Colonic mucosa (tissue), 4 donors: Measurements from ENCODE around the gene EXO5. TPM values are rescaled to one million over a fixed set of nuclear protein-coding genes. Genes with fewer than 3 reads are reported as not detected.
"Not testable (repeated sequence)": the region's sequence is repeated elsewhere in the genome, so short reads cannot be mapped to it uniquely, and the experiment has no call there.

Experiments
- DNase-seq: peaks from one replicate; pipeline ENCODE4 v3.0.0-alpha.2; 2020
- H3K27ac ChIP-seq: fragments of 200-600 bp; one replicate; pipeline ENCODE4 v1.8.0; 2021
- H3K27me3 ChIP-seq: fragments of 200-600 bp; one replicate; pipeline ENCODE4 v1.8.0; 2021
- H3K36me3 ChIP-seq: fragments of 200-600 bp; one replicate; pipeline ENCODE4 v1.8.0; 2021
- H3K4me1 ChIP-seq: fragments of 200-600 bp; one replicate; pipeline ENCODE4 v1.8.0; 2021; ENCODE audit warnings: mild to moderate bottlenecking
- H3K4me3 ChIP-seq: fragments of 200-600 bp; one replicate; pipeline ENCODE4 v1.8.0; 2021
- H3K9ac ChIP-seq, 2 donors: one replicate each; pipeline ENCODE4 v1.7.0; 2013; ENCODE audit warnings: control low read depth in 2 of 2, low read depth in 2 of 2, low read length in 2 of 2
- H3K9me3 ChIP-seq: fragments of 200-600 bp; one replicate; pipeline ENCODE4 v1.8.0; 2021
- CTCF ChIP-seq: fragments of 200-600 bp; IDR thresholded peaks from one replicate; pipeline ENCODE4 v1.8.0; 2022; ENCODE audit warnings: antibody characterized with exemption, mild to moderate bottlenecking
- intact Hi-C: fragments of 100-400 bp; cut with DNase I; formaldehyde crosslinking; loops from one replicate; pipeline ENCODE4 v1.14.1; 2022
- total RNA-seq, 2 donors: library from RNA; stranded (reverse); fragmentation: NEBNext Ultra II Directional in 1 of 2; extraction: Animal tissue kit (Norgen Biotek cat#: 25700) in 1 of 2; gene quantifications; one replicate each; pipeline ENCODE4 v1.2.1, GENCODE V29; 2021
- donor health status: healthy.
- donor health status: DM: no; HTN: no; CAD: no.
- donor health status: DM: no; HTN: no; CAD: no.

Gene EXO5
- total RNA-seq, 2 donors from 2014 or later = 5.5 to 8.7 TPM

DNA sequence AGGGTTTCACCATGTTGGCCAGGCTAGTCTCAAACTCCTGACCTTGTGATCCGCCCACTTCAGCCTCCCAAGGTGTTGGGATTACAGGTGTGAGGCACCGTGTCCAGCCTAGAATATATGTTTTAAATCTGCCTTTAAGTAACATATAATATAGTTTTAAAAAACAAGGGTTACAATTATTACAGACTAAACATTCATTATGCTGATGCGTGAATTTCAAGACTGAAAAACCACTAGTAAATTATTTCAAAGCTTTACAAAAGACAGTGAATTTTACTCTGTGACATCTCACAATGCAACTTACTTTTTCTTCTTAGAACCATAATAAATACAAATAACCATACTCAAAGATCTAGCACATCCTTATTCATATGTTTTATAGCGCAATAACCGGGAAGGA lies 47.6 kb downstream of the EXO5 start:
- H3K9ac ChIP-seq = no peak overlapping the region
- no peaks in the 10 kb centered on the region for H3K9me3 ChIP-seq
- DNase-seq = no peak
- no peaks in the 10 kb centered on the region for H3K4me1 ChIP-seq
- TF ChIP-seq CTCF = no peak
- no peak overlapping the region for H3K27ac ChIP-seq
- no peak overlapping the region for H3K4me3 ChIP-seq
- H3K27me3 ChIP-seq = no peaks in the 10 kb centered on the region
- no peaks in the 10 kb centered on the region for H3K36me3 ChIP-seq
- intact Hi-C loops = no loop called here

DNA sequence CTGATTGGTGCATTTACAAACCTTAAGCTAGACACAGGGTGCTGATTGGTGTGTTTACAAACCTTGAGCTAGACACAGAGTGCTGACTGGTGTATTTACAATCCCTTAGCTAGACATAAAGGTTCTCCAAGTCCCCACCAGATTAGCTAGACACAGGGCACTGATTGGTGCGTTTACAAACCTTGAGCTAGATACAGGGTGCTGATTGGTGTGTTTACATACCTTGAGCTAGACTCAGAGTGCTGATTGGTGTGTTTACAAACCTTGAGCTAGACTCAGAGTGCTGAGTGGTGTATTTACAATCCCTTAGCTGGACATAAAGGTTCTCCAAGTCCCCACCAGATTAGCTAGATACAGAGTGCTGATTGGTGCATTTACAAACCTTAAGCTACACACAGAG lies 49.7 kb downstream of the EXO5 start:
- H3K27me3 ChIP-seq, H3K9me3 ChIP-seq, intact Hi-C loops, H3K4me1 ChIP-seq, H3K9ac ChIP-seq, H3K4me3 ChIP-seq, H3K27ac ChIP-seq, H3K36me3 ChIP-seq, DNase-seq: not testable (repeated sequence)

- Histone ChIP-seq H3K36me3 (no peaks in the 10 kb centered on the region), H3K9ac (no peak overlapping the region), H3K27me3 (no peaks in the 10 kb centered on the region), H3K4me1 (no peaks in the 10 kb centered on the region), H3K27ac (no peak overlapping the region), H3K9me3 (no peaks in the 10 kb centered on the region), H3K4me3 (no peak overlapping the region)
- intact Hi-C loops = no loop called here
- TF ChIP-seq CTCF = no peak
- no peak for DNase-seq
These were observed 53.6 kb downstream of the EXO5 start for GRCh38 chr1:40562185-40562584.

DNA sequence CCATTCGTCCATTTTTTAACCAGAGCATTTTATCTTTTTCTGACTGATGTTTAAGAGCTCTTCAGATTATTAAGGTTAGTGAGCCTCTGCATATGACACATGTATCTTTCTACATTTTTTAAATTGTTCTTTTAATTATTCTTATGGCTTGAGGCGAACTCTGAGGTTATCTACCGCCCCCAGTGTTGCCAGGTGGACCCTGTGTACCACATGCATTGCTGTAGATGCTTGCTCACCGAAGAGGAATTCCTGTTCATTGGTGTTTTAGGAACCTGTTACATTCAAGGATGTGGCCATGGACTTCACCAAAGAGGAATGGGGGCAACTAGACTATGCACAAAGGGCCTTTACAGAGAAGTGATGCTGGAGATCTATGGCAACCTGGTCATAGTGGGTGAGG lies 54.7 kb downstream of the EXO5 start:
- no peak for TF ChIP-seq CTCF
- H3K27ac ChIP-seq = no peak overlapping the region
- no peaks in the 10 kb centered on the region for H3K4me1 ChIP-seq
- no peak overlapping the region for H3K9ac ChIP-seq
- DNase-seq = no peak
- H3K4me3 ChIP-seq = no peak overlapping the region
- intact Hi-C loops = no loop called here
- no peaks in the 10 kb centered on the region for H3K27me3 ChIP-seq
- H3K36me3 ChIP-seq = no peaks in the 10 kb centered on the region
- H3K9me3 ChIP-seq = no peaks in the 10 kb centered on the region

- Histone ChIP-seq H3K4me3 (no peak overlapping the region), H3K4me1 (no peaks in the 10 kb centered on the region), H3K36me3 (no peaks in the 10 kb centered on the region), H3K9me3 (no peaks in the 10 kb centered on the region), H3K27me3 (no peaks in the 10 kb centered on the region), H3K9ac (no peak overlapping the region), H3K27ac (no peak overlapping the region)
- no peak for DNase-seq
- intact Hi-C loops = no loop called here
- no peak for TF ChIP-seq CTCF
These were observed 55.9 kb downstream of the EXO5 start for GRCh38 chr1:40564506-40564905.

DNA sequence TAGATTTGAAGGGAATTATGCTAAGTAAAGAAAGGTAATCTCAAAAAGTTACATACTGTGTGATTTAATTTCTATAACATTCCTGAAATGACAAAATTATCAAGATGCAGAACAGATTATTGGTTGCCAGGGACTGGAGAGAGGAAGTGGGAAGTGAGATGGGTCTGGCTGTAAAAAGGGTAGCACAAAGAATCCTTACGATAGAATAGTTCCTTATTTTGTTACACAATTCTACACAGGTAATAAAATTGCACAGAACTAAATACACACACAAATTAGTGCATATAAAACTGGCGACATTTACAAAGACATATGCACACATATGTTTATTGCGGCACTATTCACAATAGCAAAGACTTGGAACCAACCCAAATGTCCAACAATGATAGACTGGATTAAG lies 56.3 kb downstream of the EXO5 start:
- H3K4me1 ChIP-seq = no peaks in the 10 kb centered on the region
- H3K36me3 ChIP-seq = no peaks in the 10 kb centered on the region
- no peaks in the 10 kb centered on the region for H3K9me3 ChIP-seq
- no peaks in the 10 kb centered on the region for H3K27me3 ChIP-seq
- no peak for TF ChIP-seq CTCF
- no peak overlapping the region for H3K9ac ChIP-seq
- no peak overlapping the region for H3K27ac ChIP-seq
- no peak for DNase-seq
- no peak overlapping the region for H3K4me3 ChIP-seq
- intact Hi-C loops = no loop called here

Other genes starting within 250 kb of the EXO5 start
- 1 to 10 TPM; 4.0 to 6.5 TPM for gene COL9A2, start 191.5 kb upstream of the EXO5 start, total RNA-seq
- 10 to 100 TPM; 25.9 to 31.5 TPM for gene SMAP2, start 135.0 kb upstream of the EXO5 start, total RNA-seq
- 1 to 10 TPM; 1.4 to 1.9 TPM for gene ZFP69B, start 58.3 kb upstream of the EXO5 start, total RNA-seq
- gene ZFP69, start 31.5 kb upstream of the EXO5 start, total RNA-seq = 1 to 10 TPM; 2.1 to 2.7 TPM
- gene ZNF684, start 22.9 kb downstream of the EXO5 start, total RNA-seq = 1 to 10 TPM; 4.6 to 4.9 TPM
- 1 to 10 TPM; 7.0 to 9.5 TPM for gene RIMS3, start 156.9 kb downstream of the EXO5 start, total RNA-seq
- 10 to 100 TPM; 46.9 to 62.2 TPM for gene NFYC, start 182.9 kb downstream of the EXO5 start, total RNA-seq